GM19324 (cell line): ENCODE data around the gene TOP2A.

ENCODE experiments used
- ATAC-seq: cut with Tn5 transposase; IDR thresholded peaks from one replicate; pipeline ENCODE4 v1.9.1; 2021; ENCODE audit warnings: mild to moderate bottlenecking, moderate library complexity; ENCODE audit not compliant: unreplicated experiment, low FRiP score

Gene TOP2A

DNA sequence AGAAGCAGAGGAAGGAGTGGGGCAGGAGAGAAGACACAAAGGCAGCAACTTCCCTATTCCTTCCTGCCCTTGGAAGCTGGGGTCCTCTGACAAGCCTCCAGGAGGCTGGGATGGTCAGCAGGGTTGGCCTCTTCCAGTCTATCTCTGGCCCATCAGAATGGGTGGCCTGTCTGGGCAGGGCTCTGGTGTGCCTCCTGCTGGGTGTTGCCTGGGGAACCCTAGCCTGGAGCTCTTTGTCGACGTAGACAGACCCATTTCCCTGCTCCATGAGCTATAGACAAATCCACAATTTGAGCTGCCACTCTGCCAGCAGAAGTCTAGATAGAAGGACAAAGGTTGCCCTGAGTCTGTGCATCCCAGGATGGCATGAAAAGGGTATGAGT lies 36.9 kb upstream of the TOP2A start:
- no peak for ATAC-seq

DNA sequence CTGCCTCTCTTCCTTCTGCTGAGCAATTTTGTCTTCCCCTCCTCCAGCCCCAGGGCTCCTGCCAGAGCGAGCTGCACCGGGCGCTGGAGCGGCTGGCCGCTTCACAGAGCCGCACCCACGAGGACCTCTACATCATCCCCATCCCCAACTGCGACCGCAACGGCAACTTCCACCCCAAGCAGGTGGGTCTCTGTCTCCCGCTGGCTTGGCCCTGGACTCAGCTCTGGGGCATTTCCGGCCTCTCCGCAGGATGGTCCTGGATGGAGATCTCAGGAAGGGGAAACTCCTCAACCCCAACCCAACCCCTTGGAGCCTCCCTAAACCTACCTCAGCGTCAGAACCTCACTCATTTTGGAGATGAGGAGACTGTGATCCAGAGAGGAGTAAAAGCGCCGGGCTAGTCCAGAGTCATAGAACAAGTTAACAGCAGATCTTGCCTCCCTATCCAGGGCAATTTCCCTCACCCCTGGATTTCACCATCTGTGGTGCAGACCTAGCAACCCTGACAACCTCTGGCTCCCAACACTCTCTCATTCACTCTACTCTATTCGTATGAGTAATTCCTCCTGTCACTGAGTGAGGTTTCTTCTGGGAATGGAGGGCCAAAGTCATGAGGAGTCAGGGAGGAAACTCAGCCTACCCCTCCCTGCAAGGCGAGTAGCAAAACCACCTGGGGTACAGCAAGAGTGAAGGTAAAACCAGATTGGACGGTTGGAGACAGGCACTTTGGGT lies 36.4 kb upstream of the TOP2A start:
- ATAC-seq = no peak

DNA sequence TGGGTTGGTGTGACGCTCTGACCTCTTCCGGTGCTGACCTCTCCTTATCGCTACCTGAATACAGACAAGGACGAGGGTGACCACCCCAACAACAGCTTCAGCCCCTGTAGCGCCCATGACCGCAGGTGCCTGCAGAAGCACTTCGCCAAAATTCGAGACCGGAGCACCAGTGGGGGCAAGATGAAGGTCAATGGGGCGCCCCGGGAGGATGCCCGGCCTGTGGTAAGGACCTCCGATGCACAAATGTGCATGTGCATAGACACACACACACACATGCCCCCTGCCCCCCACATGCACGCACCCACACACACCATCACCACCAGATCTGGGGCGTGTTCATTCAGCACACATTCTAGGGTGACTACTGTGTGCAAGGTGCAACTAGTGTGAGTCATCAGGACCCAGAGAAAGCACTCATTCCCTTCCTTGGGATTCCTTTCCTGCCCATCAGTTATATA lies 35.3 kb upstream of the TOP2A start:
- no peak for ATAC-seq

DNA sequence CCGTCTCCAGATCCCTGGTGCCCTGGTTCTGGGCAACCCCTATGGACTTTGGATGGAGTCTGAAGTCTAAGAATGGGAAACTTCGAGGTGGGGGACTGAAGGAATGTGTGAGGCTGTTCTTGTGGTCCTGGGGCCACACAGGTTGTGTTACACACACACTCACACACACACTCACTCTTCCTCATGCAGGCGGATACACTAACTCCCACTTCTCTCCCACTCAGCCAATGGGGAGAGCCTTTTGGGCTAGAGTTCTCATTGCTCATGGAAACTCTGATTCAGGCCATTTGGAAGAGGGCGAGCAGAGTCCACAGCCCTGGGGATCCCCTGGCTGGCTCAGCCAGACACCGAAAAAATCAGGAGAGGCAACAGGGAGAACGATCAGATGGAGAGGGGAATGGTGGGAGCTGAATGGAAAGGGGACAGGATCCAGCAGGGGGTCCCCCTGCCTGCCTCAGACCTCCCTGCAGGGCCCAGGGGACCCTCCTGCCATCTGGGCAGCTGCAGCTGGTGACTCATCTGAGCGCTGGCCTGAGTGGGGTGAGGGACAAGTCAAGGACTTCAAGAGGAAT lies 34.6 kb upstream of the TOP2A start:
- ATAC-seq = no peak

DNA sequence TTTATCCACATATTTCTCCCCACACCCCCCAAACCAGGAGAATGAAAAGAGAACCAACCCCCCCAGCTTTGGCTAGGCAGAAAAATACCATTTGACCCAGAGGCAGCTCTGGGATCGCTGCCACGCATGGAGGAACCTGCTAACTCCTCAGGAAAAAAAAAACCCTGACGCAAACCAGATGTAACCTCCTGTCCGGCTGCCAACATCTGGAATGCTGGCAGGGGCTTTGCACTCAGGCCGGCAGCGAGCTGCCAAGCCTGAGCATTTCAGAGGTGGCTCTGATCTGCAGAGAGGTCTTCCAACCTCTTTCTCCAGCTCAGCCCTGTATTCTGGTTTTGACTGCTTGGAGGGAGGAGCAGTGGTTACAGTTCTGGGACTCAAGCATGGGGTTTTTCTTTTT lies 33.7 kb upstream of the TOP2A start:
- ATAC-seq = no peak

DNA sequence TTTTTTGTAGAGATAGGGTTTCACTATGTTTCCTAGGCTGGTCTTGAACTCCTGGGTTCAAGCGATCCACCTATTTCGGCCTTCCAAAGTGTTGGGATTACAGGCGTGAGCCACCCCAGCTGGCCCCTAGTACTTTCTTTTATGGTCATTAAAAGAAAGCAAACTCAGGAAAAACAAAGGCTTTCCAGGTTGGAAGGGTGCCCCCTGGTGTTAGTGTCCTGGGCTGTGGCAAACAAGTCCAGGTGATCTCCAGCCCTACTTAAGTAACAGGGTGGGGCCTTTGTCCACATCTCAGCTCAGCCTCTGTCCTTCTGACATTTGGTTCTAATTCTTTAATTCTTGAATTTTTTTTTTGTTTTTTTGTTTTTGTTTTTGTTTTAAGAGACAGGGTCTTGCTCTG lies 32.5 kb upstream of the TOP2A start:
- ATAC-seq = no peak

DNA sequence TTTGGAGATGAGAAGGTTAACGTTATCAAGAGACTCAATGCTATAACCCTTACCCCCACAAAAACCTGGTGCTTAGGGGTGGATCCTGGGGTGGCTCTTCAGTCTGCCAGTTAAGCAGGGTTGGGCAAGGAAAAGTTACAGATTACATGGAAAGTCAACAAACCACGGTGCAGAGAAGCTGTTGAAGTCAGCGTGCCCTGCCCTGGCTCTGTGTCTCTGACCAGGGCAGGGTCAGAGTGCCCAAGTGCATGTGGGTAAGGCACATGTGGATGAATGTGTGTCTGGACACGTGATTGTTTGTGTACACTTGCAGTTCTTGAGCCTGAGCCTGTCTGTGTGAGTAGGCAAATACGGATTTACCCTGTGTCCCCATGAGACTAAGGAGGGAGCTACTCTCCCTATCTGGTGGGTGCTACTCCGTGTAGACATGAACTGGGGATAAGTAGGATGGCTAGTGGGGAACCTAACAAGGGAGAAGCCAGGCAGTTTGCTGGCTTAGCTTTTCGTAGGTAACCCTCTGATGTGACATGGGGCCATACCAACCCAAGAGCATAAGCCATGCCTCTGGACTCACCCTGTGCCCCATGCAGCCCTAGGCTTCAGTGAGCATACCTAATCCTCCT lies 31.1 kb upstream of the TOP2A start:
- ATAC-seq = no peak

DNA sequence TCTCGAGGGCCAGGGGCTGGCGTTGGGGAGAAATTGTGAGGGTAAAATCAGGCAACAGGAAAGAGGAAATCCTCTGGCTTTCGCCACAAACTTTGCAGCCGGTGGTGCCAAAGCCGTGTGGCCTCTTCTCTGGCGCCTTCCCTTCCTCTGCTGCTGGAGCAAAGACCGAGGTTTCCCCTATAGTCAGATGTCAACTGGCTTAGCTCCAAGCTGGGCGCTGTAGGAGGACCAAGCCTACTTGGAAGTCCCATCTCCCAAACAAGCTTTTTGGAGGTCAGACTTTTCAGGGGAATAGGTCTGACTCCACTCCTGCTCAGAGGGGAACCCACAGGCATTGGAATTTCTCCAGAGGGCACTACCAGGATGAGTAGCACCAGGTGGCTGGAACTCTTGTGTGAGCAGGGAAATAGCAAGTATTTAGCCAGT lies 30.5 kb upstream of the TOP2A start:
- no peak for ATAC-seq

DNA sequence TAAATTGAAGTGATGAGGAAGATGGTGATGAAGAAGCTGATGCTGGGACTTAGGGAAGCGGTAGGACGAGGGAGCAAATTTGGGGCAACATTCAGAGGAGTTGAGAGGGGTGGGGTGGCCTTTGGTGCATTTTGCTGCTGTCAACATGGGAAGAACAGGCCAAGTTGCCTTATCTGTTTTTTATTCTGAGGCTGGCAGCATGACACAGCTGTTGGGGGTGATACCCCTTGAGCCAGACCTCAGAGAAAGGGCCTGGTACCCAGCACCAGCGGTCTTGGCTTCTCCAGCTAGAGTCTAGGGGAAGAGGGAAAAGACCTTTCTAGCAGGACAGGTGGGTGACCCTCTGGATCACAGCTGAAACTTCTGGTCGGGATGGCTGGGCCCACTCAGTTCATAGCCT lies 30.1 kb upstream of the TOP2A start:
- no peak for ATAC-seq

DNA sequence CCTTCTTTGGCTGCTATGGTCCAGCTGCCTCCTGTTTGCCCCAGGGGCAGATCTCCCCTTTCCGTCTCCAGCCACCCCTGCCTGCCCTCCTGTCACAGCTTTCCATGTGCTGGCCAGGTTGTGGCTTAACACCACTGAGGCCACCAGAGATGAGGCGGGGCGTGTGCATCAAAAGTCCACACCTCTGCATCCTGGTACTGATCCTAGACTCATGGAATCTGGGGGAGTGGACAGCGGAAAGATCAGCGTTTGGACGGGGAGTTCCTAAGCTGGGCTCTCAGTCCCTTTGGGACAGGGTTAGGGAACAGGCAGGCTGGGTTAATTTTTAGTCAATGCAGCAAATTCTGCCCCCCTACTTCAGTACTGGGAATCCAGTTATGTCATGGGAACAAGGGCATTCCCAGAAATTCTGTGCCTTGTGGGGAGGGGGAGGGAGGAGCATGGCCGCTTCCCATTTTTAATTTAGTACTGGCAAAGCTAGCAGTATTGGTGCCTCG lies 29.5 kb upstream of the TOP2A start:
- no peak for ATAC-seq

DNA sequence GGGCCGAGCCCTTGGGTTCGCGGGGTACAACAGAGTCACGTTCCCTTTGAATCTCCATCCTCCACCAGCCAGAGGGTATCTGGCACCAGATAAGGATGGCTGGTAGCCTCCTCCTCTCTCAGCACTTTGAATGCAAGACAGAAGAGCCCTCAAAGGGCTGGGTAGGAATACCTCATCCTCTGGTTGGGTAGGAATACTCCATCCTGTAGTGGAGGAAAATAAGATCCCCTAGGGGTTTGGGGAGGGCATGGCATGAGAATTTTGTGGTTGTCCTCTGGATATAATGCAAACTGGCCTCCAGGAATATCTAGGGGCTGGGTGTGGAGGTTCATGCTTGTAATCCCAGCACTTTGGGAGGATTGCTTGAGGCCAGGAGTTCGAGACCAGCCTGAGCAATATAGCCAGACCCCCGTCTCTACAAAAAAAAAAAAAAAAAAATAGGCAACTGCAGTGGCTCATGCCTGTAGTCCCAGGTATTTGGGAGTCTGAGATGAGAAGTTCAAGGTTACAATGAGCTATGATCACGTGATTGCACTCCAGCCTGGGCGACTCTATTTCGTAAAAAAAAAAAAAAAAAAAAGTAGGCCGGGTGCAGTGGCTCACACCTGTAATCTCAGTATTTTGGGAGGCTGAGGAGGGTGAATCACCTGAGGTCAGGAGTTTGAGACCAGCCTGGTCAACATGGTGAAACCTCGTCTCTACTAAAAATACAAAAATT lies 28.2 kb upstream of the TOP2A start:
- ATAC-seq = no peak

DNA sequence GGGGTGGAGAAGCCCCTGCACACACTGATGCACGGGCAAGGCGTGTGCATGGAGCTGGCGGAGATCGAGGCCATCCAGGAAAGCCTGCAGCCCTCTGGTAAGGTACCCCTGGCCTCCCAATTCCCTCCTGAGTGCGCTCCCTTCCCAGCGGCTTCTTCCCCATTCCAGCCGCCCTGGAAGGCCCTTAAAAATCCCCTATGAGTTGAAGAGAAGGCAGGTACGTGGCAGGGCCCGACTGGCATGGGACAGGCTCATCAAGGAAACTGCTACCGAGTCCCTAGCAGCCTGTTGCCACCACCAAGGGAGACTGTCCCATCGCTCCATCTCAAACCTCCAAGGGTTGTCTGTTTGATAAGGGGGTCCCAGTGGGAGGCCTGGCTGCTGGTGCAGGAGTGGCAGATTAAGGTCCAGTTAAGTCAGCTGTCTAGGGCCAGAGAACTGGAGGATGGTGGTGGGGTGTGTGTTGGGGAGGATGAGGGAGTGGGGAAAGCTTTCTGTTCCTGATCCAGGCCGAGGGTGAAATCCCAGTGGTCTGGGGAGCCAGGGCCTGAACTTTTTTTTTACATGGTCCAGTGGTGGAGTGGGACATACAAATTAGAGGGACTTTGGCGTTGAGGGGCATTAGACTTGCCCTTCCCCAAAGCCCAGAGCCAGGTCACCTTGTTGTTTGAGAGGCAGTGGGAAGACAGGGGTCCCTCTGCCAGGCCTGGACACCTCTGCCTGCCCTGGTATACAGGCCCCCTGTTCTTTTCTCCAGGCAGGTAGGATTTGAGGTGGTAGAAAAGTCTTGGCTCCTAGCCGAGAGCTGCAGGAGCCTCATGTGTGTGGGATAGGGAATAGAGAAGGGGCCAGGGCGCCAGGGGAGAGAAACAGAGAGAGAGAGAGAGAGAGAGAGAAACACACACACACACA lies 26.5 kb upstream of the TOP2A start:
- no peak for ATAC-seq

DNA sequence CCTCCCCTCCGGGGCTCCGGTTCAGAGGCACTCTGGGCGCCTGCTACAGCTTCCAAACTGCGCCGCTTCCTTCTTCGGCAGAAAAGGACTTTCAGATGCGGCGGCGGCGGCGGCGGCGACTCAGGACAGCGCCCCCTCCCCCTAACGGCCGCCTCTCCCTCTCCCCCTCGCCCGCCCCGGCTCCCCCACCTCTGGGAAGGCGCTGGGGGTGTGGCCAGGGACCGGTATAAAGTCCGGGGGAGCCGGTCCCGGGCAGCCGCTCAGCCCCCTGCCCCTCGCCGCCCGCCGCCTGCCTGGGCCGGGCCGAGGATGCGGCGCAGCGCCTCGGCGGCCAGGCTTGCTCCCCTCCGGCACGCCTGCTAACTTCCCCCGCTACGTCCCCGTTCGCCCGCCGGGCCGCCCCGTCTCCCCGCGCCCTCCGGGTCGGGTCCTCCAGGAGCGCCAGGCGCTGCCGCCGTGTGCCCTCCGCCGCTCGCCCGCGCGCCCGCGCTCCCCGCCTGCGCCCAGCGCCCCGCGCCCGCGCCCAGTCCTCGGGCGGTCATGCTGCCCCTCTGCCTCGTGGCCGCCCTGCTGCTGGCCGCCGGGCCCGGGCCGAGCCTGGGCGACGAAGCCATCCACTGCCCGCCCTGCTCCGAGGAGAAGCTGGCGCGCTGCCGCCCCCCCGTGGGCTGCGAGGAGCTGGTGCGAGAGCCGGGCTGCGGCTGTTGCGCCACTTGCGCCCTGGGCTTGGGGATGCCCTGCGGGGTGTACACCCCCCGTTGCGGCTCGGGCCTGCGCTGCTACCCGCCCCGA lies 25.7 kb upstream of the TOP2A start, which contains the start of gene IGFBP4:
Gene IGFBP4 (plus strand): TSS at position 255 of the 792 bp plus-strand sequence. CDS start 286 bp downstream, at position 541.
- no peak for ATAC-seq

DNA sequence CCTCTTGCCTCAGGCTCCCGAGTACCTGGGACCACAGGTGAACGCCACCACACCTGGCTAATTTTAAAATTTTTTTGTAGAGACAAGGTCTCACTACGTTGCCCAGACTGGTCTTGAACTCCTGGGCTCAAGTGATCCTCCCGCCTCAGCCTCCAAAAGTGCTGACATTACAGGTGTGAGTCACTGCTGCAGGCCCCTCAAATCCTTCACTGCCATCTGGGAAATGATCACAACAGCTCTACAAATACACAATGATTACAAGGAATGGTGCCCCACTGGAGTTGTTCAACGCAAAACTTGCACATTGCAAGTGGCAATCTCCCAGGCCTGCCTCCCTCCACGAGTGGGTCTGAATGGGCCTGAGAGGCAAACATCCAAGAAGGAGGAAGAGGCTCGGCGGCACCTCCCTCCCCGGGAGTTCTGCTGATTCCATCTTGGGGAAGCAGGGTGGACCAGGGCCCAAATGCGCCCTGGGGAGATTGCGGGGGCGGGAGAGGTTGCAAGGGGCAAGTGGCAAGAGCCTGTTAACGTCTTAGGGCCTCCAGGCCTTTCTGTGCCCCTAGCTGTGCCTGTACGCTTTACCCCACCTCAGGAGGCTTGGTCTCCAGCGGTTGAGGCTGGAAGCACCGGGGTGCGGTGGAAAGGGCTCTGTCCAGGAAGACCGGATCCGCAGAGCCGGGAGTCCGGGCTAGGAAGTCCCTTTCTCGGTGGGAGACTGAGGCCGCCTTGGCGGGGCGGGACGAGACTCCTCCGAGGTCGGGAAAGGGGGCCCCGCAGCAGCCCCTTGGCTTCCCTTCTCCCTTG lies 24.9 kb upstream of the TOP2A start:
- no peak for ATAC-seq

DNA sequence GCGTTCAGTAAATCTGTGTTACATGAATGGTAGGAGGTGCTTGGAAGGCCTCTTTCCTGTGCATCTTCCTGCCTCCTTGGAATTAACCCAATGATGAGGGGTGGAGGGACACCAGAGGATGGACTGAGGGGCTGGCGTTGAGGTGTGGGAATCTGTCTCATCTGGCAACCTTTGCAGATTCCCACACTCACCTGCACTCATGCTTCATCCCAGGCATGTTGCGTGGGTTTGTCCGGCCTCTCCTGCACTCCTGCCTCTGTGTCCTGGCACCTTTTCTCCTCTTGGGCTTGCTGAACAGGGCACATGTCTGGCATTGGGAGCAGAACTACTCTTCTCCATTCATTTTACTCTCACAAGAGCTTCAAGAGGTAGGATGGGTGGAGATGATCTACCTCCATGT lies 22.5 kb upstream of the TOP2A start:
- ATAC-seq = no peak

DNA sequence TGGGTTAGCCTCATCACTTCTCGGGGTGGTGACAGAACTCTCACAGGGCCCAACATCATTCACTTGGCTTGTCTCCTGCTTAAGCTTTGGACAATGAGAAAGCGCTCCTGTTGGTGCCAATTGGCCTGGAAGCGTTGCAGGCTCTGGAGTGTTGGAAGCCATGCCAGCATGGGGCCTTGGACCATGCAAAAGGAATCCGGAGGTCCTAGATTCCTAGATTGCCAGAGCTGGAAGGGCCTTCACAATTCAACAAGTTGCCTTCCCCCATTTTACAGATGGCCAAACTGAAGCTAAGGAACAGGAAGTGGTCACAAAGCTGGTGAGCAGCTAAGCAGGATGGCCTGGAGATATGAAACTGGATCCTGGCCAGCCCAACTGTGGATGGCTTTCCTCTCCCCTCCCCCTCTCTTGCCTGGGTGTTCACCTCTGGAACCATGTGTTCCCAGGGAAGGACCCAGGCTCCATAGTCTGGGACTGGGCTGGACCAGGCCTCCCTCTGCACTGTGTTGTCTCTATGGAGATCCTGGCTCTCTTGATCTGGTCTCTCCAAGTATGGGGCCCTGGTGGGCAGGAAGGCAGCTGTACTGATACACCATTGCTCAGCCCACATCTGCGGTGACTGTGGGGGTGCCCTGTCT lies 19.5 kb upstream of the TOP2A start:
- no peak for ATAC-seq

DNA sequence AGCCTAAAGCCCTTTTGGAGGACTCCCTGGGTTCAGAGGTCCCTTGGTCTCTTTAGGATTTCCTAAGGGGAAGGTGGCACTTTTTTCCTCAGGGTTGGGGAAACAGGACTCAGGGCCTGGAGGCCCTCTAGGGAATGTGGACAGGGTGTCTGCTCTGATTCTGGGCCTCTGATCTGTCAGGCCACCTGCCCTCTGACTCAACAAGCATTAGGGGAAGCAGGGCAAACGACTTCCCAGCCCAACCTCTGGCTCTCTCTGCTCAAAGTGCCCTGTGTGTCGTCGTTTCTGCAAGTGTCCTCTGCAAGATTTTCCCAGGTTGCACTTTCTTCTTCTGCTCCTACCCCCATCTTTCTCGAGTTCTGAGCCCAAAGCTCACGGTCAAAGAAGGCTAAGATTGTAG lies 18.9 kb upstream of the TOP2A start:
- no peak for ATAC-seq
